H9 (cell line): ENCODE measurements around the gene FHOD3. TPM values are rescaled to one million over a fixed set of nuclear protein-coding genes. Genes with fewer than 3 reads are reported as not detected.

Experiments used
- DNase-seq: peaks from one replicate; pipeline ENCODE4 v3.0.0-alpha.2; 2017
- H2AFZ ChIP-seq: one replicate; pipeline ENCODE4 v1.6.1; 2013; ENCODE audit warnings: mild to moderate bottlenecking, low read length, control low read depth, moderate library complexity
- H2AK5ac ChIP-seq: 2 replicates; pipeline ENCODE4 v1.6.1; 2013; ENCODE audit warnings: low read length, control low read depth, mixed read lengths; ENCODE audit not compliant: insufficient read length
- H2BK120ac ChIP-seq: one replicate; pipeline ENCODE4 v1.6.1; 2013; ENCODE audit warnings: low read depth, mild to moderate bottlenecking, low read length, control low read depth, inconsistent platforms; ENCODE audit not compliant: poor library complexity, severe bottlenecking
- H2BK12ac ChIP-seq: 2 replicates; pipeline ENCODE4 v1.6.1; 2013; ENCODE audit warnings: low read length, control low read depth, mixed read lengths, low read depth; ENCODE audit not compliant: insufficient read length
- H2BK15ac ChIP-seq: 2 replicates; pipeline ENCODE4 v1.6.1; 2013; ENCODE audit warnings: low read depth, low read length, control low read depth
- H2BK20ac ChIP-seq: one replicate; pipeline ENCODE4 v1.6.1; 2013; ENCODE audit warnings: low read depth, mild to moderate bottlenecking, low read length, control low read depth, inconsistent platforms; ENCODE audit not compliant: poor library complexity, severe bottlenecking
- H2BK5ac ChIP-seq: 2 replicates; pipeline ENCODE4 v1.6.1; 2013; ENCODE audit warnings: low read length, control low read depth, mixed read lengths; ENCODE audit not compliant: insufficient read length
- H3K14ac ChIP-seq: 2 replicates; pipeline ENCODE4 v1.6.1; 2013; ENCODE audit warnings: low read length, control low read depth; ENCODE audit not compliant: insufficient read depth
- H3K18ac ChIP-seq: 2 replicates; pipeline ENCODE4 v1.6.1; 2013; ENCODE audit warnings: low read depth, mild to moderate bottlenecking, mixed read lengths, low read length, control low read depth; ENCODE audit not compliant: insufficient read length
- H3K23ac ChIP-seq: 2 replicates; pipeline ENCODE4 v1.6.1; 2013; ENCODE audit warnings: low read length, control low read depth, mixed read lengths, low read depth; ENCODE audit not compliant: insufficient read length
- H3K23me2 ChIP-seq: 2 replicates; pipeline ENCODE4 v1.6.1; 2013; ENCODE audit warnings: low read depth, mild to moderate bottlenecking, mixed read lengths, low read length, control low read depth; ENCODE audit not compliant: insufficient read length, poor library complexity, severe bottlenecking
- H3K27ac ChIP-seq: 2 replicates; pipeline ENCODE4 v1.5.1; 2013; ENCODE audit warnings: low read length, control low read depth, mixed read lengths, low read depth; ENCODE audit not compliant: insufficient read length
- H3K27me3 ChIP-seq: 2 replicates; pipeline ENCODE4 v1.6.1; 2013; ENCODE audit warnings: low read length, control low read depth, inconsistent platforms; ENCODE audit not compliant: insufficient read depth
- H3K4ac ChIP-seq: 2 replicates; pipeline ENCODE4 v1.6.1; 2013; ENCODE audit warnings: low read depth, mild to moderate bottlenecking, control low read depth, inconsistent platforms, low read length, moderate library complexity
- H3K4me1 ChIP-seq: 2 replicates; pipeline ENCODE4 v1.6.1; 2013; ENCODE audit warnings: low read length, control low read depth, inconsistent platforms; ENCODE audit not compliant: insufficient read depth
- H3K4me2 ChIP-seq: 2 replicates; pipeline ENCODE4 v1.6.1; 2013; ENCODE audit warnings: low read length, control low read depth, mixed read lengths; ENCODE audit not compliant: insufficient read length, insufficient read depth
- H3K56ac ChIP-seq: 2 replicates; pipeline ENCODE4 v1.6.1; 2013; ENCODE audit warnings: low read depth, mild to moderate bottlenecking, mixed read lengths, low read length, control low read depth; ENCODE audit not compliant: insufficient read length
- H3K79me1 ChIP-seq: 2 replicates; pipeline ENCODE4 v1.6.1; 2013; ENCODE audit warnings: low read depth, mild to moderate bottlenecking, moderate library complexity, low read length, control low read depth, inconsistent platforms; ENCODE audit not compliant: insufficient read depth, poor library complexity, severe bottlenecking
- H3K79me2 ChIP-seq: 2 replicates; pipeline ENCODE4 v1.6.1; 2013; ENCODE audit warnings: low read length, control low read depth, inconsistent platforms; ENCODE audit not compliant: insufficient read depth
- H3K9ac ChIP-seq: 2 replicates; pipeline ENCODE4 v1.6.1; 2013; ENCODE audit warnings: low read length, control low read depth, mixed read lengths; ENCODE audit not compliant: insufficient read length; ENCODE audit errors: extremely low read depth
- H3K9me3 ChIP-seq: one replicate; pipeline ENCODE4 v1.6.1; 2013; ENCODE audit warnings: low read depth, low read length, inconsistent platforms; ENCODE audit not compliant: control insufficient read depth
- H3T11ph ChIP-seq: one replicate; pipeline ENCODE4 v1.6.1; 2013; ENCODE audit warnings: mild to moderate bottlenecking, low read length, control low read depth, inconsistent platforms
- H4K20me1 ChIP-seq: one replicate; pipeline ENCODE4 v1.6.1; 2013; ENCODE audit not compliant: control insufficient read depth, insufficient read length, insufficient read depth
- H4K5ac ChIP-seq: 2 replicates; pipeline ENCODE4 v1.6.1; 2013; ENCODE audit warnings: low read depth, mild to moderate bottlenecking, mixed read lengths, low read length, control low read depth; ENCODE audit not compliant: insufficient read length
- H4K8ac ChIP-seq: replicated peaks from 2 replicates; pipeline ENCODE4 v1.6.1; 2013; ENCODE audit warnings: low read length, control low read depth, mixed read lengths, low read depth; ENCODE audit not compliant: insufficient read length
- H4K91ac ChIP-seq: 2 replicates; pipeline ENCODE4 v1.6.1; 2013; ENCODE audit warnings: low read depth, mild to moderate bottlenecking, moderate library complexity, mixed read lengths, low read length, control low read depth; ENCODE audit not compliant: insufficient read length
- H3K27ac Mint-ChIP-seq, 3 experiments: 2 replicates in 2 of 3; 3 replicates in 1 of 3; pipeline ENCODE4 v1.8.0; 2020 to 2021; ENCODE audit warnings: mixed read lengths in 3 of 3, mild to moderate bottlenecking in 1 of 3, moderate library complexity in 1 of 3
- H3K27me3 Mint-ChIP-seq: 2 replicates; pipeline ENCODE4 v1.8.0; 2021; ENCODE audit warnings: low read depth, mild to moderate bottlenecking, moderate library complexity, mixed read lengths
- H3K36me3 Mint-ChIP-seq, 3 experiments: 2 replicates in 2 of 3; 3 replicates in 1 of 3; pipeline ENCODE4 v1.8.0; 2020 to 2021; ENCODE audit warnings: low read depth in 3 of 3, mixed read lengths in 3 of 3; ENCODE audit not compliant: insufficient read depth in 1 of 3
- H3K4me1 Mint-ChIP-seq, 2 experiments: 2 replicates each; pipeline ENCODE4 v1.8.0; 2020; ENCODE audit warnings: mixed read lengths in 2 of 2
- H3K4me3 Mint-ChIP-seq, 2 experiments: 2 replicates in 1 of 2; 3 replicates in 1 of 2; pipeline ENCODE4 v1.8.0; 2020 to 2021; ENCODE audit warnings: mild to moderate bottlenecking in 2 of 2, mixed read lengths in 2 of 2, moderate library complexity in 1 of 2
- H3K9me3 Mint-ChIP-seq, 2 experiments: 2 replicates in 1 of 2; 3 replicates in 1 of 2; pipeline ENCODE4 v1.8.0; 2020; ENCODE audit warnings: mild to moderate bottlenecking in 2 of 2, mixed read lengths in 2 of 2, moderate library complexity in 1 of 2
- WGBS: extraction: QIAGEN DNeasy Blood & Tissue Kit; methylation state at CpG from one replicate; pipeline ENCODE4 v1.1.7; 2013; ENCODE audit warnings: missing lambda C conversion rate, low lambda C conversion rate, mixed read lengths; ENCODE audit not compliant: insufficient read length; ENCODE audit errors: extremely low coverage; 5-methylcytosine and 5-hydroxymethylcytosine counted together
- total RNA-seq: library from RNA; stranded (reverse); gene quantifications from 2 replicates; pipeline ENCODE4 v1.2.1, GENCODE V29; 2021
- TF ChIP-seq, protein P1 (sequence below): fragments of 200-600 bp; sonication (generic); conservative IDR thresholded peaks from 3 replicates; pipeline ENCODE4 v1.8.0; 2021; ENCODE audit warnings: antibody characterized with exemption, mild to moderate bottlenecking

Gene FHOD3
- total RNA-seq, 1 experiment from 2014 or later = 8.0 TPM

DNA sequence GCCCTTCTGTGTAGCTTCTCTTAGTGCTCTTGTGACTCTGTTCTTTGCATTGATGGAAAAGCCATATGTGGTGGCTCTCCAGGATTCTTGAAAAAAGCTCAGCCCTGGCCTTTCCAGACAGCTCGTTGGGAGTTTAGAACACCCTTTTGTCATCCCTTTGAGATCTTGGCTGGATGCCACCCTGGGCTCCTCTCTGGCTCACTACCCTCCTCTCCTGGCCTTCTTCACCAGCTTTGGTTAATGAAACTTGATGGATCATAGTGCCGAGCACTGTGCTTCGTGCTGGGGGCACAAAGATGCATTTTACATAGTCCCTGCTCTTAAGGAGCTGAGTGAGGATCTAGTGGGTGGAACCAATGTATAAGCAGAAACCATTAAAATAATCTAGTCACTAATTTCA lies 15.6 kb upstream of the FHOD3 start:
- H3K4me3 Mint-ChIP-seq = no peak overlapping the region
- WGBS = no CpG with 5 or more reads among the region's 3 CpGs
- H3K18ac ChIP-seq = no peak overlapping the region
- H3K79me2 ChIP-seq = no peaks in the 10 kb centered on the region
- DNase-seq = no peak
- H3K27me3 ChIP-seq = no peaks in the 10 kb centered on the region
- no peak overlapping the region for H3K27ac Mint-ChIP-seq
- no peaks in the 10 kb centered on the region for H3K36me3 Mint-ChIP-seq
- no peak overlapping the region for H3K14ac ChIP-seq
- H2BK120ac ChIP-seq = no peak overlapping the region
- H3K56ac ChIP-seq = no peak overlapping the region
- H2BK15ac ChIP-seq = no peak overlapping the region
- no peak overlapping the region for H3K4me2 ChIP-seq
- no peaks in the 10 kb centered on the region for H4K20me1 ChIP-seq
- H4K91ac ChIP-seq = no peak overlapping the region
- H2BK20ac ChIP-seq = no peak overlapping the region
- H2AFZ ChIP-seq = no peak overlapping the region
- no peaks in the 10 kb centered on the region for H3K9me3 ChIP-seq
- no peaks in the 10 kb centered on the region for H3K9me3 Mint-ChIP-seq
- no peak overlapping the region for H2BK12ac ChIP-seq
- H3K27me3 Mint-ChIP-seq = peaks cover 6% of the 10 kb centered on the region
- no peak overlapping the region for H3K27ac ChIP-seq
- H3K4ac ChIP-seq = no peak overlapping the region
- H4K8ac ChIP-seq = no peak overlapping the region
- H3K9ac ChIP-seq = no peak overlapping the region
- no peak overlapping the region for H4K5ac ChIP-seq
- H3T11ph ChIP-seq = no peak overlapping the region
- H2AK5ac ChIP-seq = no peak overlapping the region
- H3K4me1 Mint-ChIP-seq = peaks cover 0 to 2% of the 10 kb centered on the region in 2 experiments; a peak in 3 of 4 replicates
- no peaks in the 10 kb centered on the region for H3K4me1 ChIP-seq
- TF ChIP-seq, protein P1, sequence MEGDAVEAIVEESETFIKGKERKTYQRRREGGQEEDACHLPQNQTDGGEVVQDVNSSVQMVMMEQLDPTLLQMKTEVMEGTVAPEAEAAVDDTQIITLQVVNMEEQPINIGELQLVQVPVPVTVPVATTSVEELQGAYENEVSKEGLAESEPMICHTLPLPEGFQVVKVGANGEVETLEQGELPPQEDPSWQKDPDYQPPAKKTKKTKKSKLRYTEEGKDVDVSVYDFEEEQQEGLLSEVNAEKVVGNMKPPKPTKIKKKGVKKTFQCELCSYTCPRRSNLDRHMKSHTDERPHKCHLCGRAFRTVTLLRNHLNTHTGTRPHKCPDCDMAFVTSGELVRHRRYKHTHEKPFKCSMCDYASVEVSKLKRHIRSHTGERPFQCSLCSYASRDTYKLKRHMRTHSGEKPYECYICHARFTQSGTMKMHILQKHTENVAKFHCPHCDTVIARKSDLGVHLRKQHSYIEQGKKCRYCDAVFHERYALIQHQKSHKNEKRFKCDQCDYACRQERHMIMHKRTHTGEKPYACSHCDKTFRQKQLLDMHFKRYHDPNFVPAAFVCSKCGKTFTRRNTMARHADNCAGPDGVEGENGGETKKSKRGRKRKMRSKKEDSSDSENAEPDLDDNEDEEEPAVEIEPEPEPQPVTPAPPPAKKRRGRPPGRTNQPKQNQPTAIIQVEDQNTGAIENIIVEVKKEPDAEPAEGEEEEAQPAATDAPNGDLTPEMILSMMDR = no peak
- no peak overlapping the region for H3K23ac ChIP-seq
- H2BK5ac ChIP-seq = no peak overlapping the region
- H3K79me1 ChIP-seq = no peaks in the 10 kb centered on the region
- no peaks in the 10 kb centered on the region for H3K23me2 ChIP-seq
